HG03196 (cell line): ENCODE measurements around the gene BLZF1.
A peak's percentile ranks its signal among the peaks of the same experiment; 100 is the strongest.
"Not testable (repeated sequence)": the region's sequence is repeated elsewhere in the genome, so short reads cannot be mapped to it uniquely, and the experiment has no call there.

Source experiments
- ATAC-seq: cut with Tn5 transposase; IDR thresholded peaks from one replicate; pipeline ENCODE4 v1.9.1; 2021; ENCODE audit not compliant: unreplicated experiment

The BLZF1 gene

GRCh38 chr1:169348383-169349036 is 19.5 kb upstream of the BLZF1 start:
- no peak for ATAC-seq

- no peak for ATAC-seq
Observed at GRCh38 chr1:169360415-169360814, 7.6 kb upstream of the BLZF1 start.

DNA sequence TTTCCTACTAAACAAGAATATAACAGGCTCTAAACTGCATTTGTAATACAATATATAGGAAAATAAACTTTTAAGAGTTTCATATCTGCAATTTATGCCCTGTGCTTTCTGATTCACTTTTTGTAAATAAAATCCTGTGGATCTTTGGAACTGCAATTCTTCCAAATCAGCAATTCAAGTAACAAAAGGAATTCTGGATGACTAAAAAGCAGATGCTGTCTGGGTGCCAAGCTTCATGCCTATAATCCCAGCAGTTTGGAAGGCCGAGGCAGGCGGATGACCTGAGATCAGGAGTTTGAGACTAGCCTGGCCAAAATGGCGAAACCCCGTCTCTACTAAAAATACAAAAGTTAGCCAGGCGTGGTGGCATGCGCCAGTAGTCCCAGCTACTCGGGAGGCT is 6.7 kb upstream of the BLZF1 start:
- ATAC-seq, result no peak

DNA sequence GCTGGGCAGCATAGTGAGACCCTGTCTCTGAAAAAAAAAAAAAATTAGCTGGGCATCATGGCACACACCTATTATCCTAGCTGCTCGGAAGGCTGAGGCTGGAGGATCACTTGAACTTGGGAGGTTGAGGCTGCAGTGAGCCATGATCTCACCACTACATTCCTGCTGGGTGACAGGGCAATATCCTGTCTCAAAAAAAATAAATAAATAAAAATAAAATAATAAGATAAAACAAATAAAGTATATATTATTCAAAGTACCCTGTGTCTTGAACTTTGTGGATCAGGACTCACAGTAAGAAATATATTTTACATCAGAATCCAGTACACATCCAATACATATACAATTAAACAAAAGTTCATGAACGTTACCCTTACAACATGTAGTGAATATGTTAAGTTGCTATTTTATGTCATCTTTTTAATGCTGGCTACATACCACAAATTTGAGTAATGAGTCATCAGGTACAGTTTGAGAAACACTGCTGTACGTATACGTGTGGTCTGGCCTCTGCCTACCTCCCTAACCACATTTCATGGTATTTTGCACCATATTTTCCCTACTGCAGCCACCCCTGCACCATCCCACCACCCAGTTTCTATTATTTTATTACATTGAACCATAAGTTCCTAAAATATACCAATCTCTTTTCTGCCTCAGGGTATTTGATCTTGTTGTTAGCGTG is 4.8 kb upstream of the BLZF1 start:
- ATAC-seq, result no peak

- no peak for ATAC-seq
Observed at GRCh38 chr1:169364948-169365347, 3.0 kb upstream of the BLZF1 start.

DNA sequence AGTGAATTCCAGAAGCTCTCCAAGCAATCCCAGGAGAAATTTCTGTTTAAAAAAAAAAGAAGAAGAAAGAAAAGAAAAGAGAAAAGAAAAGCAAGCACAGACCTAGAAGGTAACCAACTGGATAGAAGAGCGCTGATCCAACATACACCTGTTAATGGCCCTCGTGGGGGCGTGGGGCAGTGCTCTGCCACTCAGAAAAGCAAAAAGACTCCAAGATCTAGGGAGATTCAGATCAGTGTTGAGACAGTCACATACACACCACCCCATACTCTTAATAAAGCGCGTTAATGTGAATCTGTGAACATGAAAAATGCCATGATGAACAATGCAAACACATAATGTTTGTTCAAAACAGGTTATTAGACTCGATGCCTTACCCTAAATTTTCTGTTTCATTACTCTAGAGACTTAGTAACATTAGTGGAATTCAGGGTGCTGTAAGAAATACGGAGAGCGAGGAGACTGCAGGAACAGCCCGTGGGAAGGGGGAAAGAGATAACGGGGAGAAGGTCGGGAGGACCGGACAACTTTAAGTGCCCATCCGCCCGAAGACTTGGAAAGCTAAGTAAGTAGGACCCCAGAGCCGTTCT is 804 bp upstream of the BLZF1 start:
- ATAC-seq, result no peak

DNA sequence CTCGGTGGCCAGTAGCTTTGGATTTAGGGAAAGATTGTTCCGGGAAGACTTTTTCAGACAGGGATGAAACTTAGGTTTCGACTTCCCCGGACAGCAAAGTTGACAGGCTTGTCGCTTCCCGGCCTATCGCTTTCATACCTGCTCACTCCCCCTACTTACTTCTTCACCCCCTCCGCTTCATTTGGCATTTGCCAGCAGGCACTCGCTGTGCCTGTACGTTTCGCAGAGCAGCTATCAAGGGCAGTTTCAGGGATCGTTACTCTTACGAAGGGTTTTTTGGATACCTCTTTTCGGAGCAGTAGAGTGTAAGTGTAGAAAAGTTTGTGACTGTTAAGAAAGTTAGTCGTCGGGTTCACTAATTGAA is 393 bp downstream of the BLZF1 start:
- peak; percentile 7 for ATAC-seq

- no peak for ATAC-seq
Observed at GRCh38 chr1:169371404-169371803, 3.4 kb downstream of the BLZF1 start.

DNA sequence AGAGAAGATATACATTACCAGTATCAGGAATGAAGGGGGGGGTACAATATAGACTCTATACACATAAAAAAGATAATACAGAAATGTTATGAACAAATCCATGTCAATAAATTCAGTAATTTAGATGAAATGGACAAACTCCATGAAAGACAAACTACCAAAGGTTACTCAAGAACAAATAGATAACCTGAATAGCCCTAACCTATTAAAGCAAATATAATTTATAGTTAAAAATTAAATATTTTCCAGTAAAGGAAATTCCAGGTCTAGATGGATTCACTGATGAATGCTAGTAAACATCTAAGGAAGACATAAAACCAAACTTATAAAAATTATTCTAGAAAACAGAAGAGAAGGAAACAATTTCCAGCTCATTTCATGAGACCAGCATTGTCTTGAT is 13.2 kb downstream of the BLZF1 start:
- no peak for ATAC-seq

DNA sequence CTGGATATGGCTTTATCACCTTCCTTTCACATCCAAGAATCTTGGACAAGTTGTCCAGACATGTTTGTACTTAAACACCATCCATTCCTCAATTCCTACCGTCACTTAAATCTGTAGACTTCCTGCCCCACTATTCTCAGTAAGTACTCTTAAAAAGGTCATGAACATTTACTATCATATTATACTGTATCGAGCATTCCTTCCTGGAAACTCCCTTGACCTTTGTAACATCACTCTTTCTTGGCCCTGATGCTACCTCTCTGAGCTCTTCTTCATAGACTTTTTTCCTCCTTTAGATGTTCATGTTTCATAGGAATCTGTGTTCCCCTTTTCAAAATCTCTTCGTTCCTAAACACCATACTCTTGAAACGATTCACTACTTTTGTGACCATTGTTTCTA is 15.5 kb downstream of the BLZF1 start:
- no peak for ATAC-seq

DNA sequence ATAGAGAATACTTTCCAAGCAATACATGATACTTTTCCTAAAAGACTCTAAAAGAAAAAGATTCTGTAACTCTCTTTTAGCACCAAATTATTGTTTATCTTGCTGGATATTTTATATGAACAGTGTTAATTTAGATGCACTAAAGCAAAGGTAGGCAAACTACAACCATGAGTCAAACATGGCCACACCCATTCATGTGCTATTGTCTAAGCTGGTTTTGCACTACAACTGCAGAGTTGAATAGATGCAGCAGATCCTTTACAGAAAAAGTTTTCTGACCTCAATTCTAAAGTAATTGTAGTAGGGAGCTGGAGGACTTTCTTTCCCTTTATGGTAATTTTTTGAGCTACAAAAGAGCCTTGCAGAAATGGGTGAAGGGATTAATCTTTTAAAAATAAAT is 19.4 kb downstream of the BLZF1 start:
- ATAC-seq, result no peak

DNA sequence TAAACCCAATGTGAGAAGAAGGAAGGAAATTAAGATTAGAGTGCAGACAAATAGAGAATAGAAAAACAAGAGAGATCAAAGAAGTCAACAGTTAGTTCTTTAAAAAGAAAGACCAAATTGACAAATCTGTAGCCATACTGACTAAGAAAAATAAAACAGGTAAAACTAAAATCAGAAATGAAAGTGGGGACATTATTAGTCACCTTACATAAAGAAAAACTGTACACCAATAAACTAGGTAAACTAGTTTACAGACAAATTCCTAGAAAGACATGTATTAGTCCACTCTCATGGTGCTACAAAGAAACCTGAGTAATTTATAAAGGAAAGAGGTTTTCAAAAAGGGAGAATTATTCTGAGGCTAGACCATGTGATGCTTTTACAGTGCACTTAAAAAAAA is 22.3 kb downstream of the BLZF1 start:
- ATAC-seq, result no peak

- no peak for ATAC-seq
Observed at GRCh38 chr1:169392406-169392805, 24.4 kb downstream of the BLZF1 start.

GRCh38 chr1:169395955-169396354 is 28.0 kb downstream of the BLZF1 start:
- no peak for ATAC-seq

DNA sequence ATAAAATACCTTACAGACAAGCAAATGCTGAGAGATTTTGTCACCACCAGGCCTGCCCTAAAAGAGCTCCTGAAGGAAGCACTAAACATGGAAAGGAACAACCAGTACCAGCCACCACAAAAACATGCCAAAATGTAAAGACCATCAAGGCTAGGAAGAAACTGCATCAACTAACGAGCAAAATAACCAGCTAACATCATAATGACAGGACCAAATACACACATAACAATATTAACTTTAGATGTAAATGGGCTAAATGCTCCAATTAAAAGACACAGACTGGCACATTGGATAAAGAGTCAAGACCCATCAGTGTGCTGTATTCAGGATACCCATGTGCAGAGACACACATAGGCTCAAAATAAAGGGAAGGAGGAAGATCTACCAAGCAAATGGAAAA is 34.6 kb downstream of the BLZF1 start:
- not testable (repeated sequence) for ATAC-seq

DNA sequence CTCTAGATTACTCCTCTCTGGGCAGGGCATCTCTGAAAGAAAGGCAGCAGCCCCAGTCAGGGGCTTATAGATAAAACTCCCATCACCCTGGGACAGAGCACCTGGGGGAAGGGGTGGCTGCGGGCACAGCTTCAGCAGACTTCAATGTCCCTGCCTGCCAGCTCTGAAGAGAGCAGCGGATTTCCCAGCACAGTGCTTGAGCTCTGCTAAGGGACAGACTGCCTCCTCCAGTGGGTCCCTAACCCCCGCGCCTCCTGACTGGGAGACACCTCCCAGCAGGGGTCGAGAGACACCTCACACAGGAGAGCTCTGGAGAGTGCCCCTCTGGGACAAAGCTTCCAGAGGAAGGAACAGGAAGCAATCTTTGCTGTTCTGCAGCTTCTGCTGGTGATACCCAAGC is 40.3 kb downstream of the BLZF1 start:
- ATAC-seq, result not testable (repeated sequence)

DNA sequence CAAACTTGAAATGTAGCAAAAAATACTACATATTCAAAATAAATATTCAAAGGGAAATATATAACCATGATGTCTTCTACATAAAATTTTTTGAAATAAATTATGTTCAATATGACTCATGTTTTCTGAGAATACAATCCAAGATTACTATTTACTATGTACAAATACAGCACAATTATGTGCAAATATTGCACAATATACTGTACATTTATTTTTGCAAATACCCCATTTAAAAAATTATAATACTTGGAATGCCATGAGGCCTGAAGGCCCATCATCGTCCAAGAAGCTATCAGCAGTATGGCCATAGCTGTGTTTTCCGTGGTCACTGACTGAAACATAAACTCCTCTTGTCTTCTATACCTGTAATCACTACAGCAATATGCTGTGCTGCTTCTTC is 47.0 kb downstream of the BLZF1 start:
- ATAC-seq, result no peak

GRCh38 chr1:169421309-169421708 is 53.3 kb downstream of the BLZF1 start:
- no peak for ATAC-seq

DNA sequence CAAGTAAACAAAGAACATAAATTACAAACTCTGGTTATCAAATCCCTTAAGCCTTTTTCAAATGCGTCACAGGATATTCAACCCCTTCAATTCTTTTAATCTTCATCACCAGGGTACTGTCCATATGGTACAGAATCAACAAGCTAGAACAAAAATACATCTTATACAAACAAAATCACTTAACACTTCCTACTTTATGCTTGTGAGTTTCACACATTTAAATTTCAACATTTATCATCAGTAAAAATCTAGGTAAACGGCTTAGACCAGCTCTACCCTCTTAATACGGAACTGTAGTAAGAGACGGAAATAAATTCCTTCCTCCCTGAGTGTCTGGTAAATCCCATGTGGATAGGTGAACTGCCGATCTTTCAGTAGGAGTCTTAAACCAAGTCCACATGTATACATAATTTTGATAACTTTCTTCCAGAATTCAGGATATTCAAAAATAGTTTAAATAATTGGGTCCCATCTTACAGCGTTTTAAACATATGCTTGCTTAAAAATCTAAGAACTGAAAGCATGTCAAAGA is 58.2 kb downstream of the BLZF1 start:
- no peak for ATAC-seq

- ATAC-seq, result peak; percentile 61
Observed at GRCh38 chr1:169427081-169427641, 59.2 kb downstream of the BLZF1 start, which contains the start of gene CCDC181. CCDC181 (minus strand) TSS chr1:169427474; CDS start chr1:169424927, 2,547 bp downstream.
